Measurements from ENCODE around the gene INTS2.

GRCh38 chr17:61856035-61856434 is 71.7 kb downstream of the INTS2 start:
- TF ChIP-seq CTCF (IDR thresholded peaks at IDR 0.05) = no peak
- TF ChIP-seq EZH2 (IDR thresholded peaks at IDR 0.05; ENCODE audit: borderline replicate concordance, insufficient read depth, low read depth, low read length, poor library complexity, severe bottlenecking) = no peak

All from B cell (primary cell).